ENCODE data around the gene LAMC2. TPM values are rescaled to one million over a fixed set of nuclear protein-coding genes. Genes with fewer than 3 reads are reported as not detected.

The LAMC2 gene
- total RNA-seq, 1 experiment from 2014 or later: 884 TPM

DNA sequence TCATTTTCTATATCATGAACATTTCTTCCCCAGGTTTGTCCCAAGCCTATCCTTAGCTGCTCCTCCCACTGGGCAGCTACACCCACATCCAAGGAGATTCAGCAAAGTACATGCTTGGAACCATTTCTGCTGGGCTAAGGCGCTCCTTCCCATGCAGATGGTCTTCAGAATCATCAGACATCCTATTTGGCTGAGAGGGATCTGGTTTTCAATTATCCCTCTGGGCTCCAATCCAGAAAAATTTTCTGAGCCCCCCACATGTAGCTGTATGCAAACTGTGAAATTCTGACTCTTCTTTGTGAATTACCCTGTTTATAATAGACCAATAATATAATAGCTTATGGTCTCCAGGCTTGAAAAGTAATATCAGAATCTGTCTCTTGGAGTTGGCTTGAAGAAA lies 99.2 kb downstream of the LAMC2 start:
- BruUV-seq (replicated peaks): no TSS peak
- H3K4me3 Mint-ChIP-seq (ENCODE audit: unreplicated experiment): no peak overlapping the region
- TF ChIP-seq, protein P1, sequence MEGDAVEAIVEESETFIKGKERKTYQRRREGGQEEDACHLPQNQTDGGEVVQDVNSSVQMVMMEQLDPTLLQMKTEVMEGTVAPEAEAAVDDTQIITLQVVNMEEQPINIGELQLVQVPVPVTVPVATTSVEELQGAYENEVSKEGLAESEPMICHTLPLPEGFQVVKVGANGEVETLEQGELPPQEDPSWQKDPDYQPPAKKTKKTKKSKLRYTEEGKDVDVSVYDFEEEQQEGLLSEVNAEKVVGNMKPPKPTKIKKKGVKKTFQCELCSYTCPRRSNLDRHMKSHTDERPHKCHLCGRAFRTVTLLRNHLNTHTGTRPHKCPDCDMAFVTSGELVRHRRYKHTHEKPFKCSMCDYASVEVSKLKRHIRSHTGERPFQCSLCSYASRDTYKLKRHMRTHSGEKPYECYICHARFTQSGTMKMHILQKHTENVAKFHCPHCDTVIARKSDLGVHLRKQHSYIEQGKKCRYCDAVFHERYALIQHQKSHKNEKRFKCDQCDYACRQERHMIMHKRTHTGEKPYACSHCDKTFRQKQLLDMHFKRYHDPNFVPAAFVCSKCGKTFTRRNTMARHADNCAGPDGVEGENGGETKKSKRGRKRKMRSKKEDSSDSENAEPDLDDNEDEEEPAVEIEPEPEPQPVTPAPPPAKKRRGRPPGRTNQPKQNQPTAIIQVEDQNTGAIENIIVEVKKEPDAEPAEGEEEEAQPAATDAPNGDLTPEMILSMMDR (IDR thresholded peaks at IDR 0.05; ENCODE audit: unreplicated experiment): no peak
- H3K36me3 Mint-ChIP-seq (ENCODE audit: insufficient read depth, unreplicated experiment): no peaks in the 10 kb centered on the region
- POLR2A ChIA-PET: interaction anchor here (0.7 kb wide), 1 partner anchor 15 kb away, joined by 3 read pairs; no protein-coding TSS in a partner anchor
- no peaks in the 10 kb centered on the region for H3K27me3 Mint-ChIP-seq (ENCODE audit: insufficient read depth, unreplicated experiment)
- peaks cover 30% of the 10 kb centered on the region for H3K4me1 Mint-ChIP-seq (ENCODE audit: insufficient read depth, unreplicated experiment)
- DNase-seq (ENCODE audit: unreplicated experiment): no peak
- CTCF ChIA-PET: interaction anchor here (0.6 to 1.2 kb wide), 4 partner anchors 9 to 212 kb away, joined by 3 to 5 read pairs (median 4); no protein-coding TSS in a partner anchor
- no peaks in the 10 kb centered on the region for H3K9me3 Mint-ChIP-seq (ENCODE audit: unreplicated experiment)
- intact Hi-C loops (cut with micrococcal nuclease): no loop called here
- no peak overlapping the region for H3K27ac Mint-ChIP-seq (ENCODE audit: low read depth, unreplicated experiment)

GRCh38 chr1:183285746-183286145 lies 99.7 kb downstream of the LAMC2 start:
- Mint-ChIP-seq H3K4me1 (ENCODE audit: insufficient read depth, unreplicated experiment) (peaks cover 30% of the 10 kb centered on the region), H3K27ac (ENCODE audit: low read depth, unreplicated experiment) (no peak overlapping the region), H3K4me3 (ENCODE audit: unreplicated experiment) (no peak overlapping the region), H3K9me3 (ENCODE audit: unreplicated experiment) (no peaks in the 10 kb centered on the region), H3K36me3 (ENCODE audit: insufficient read depth, unreplicated experiment) (no peaks in the 10 kb centered on the region), H3K27me3 (ENCODE audit: insufficient read depth, unreplicated experiment) (no peaks in the 10 kb centered on the region)
- TF ChIP-seq, protein P1 (IDR thresholded peaks at IDR 0.05; ENCODE audit: unreplicated experiment): no peak
- no TSS peak for BruUV-seq (replicated peaks)
- ChIA-PET POLR2A (interaction anchor here (0.7 kb wide), 1 partner anchor 15 kb away, joined by 3 read pairs; no protein-coding TSS in a partner anchor), CTCF (interaction anchor here (0.6 to 1.2 kb wide), 4 partner anchors 8 to 213 kb away, joined by 3 to 5 read pairs (median 4); no protein-coding TSS in a partner anchor)
- intact Hi-C loops (cut with micrococcal nuclease): no loop called here
- DNase-seq (ENCODE audit: unreplicated experiment): no peak

- no peaks in the 10 kb centered on the region for H3K9me3 Mint-ChIP-seq (ENCODE audit: unreplicated experiment)
- intact Hi-C loops (cut with micrococcal nuclease): no loop called here
- ChIA-PET CTCF (interaction anchor here (1.4 to 3.0 kb wide), 4 partner anchors 11 to 31 kb away, joined by 3 to 12 read pairs (median 6); no protein-coding TSS in a partner anchor), POLR2A (interaction anchor here (0.5 to 0.7 kb wide), 2 partner anchors 24 to 381 kb away, joined by 3 read pairs; no protein-coding TSS in a partner anchor)
- TF ChIP-seq, protein P1 (IDR thresholded peaks at IDR 0.05; ENCODE audit: unreplicated experiment): no peak
- no peak overlapping the region for H3K27ac Mint-ChIP-seq (ENCODE audit: low read depth, unreplicated experiment)
- peaks cover 25% of the 10 kb centered on the region for H3K4me1 Mint-ChIP-seq (ENCODE audit: insufficient read depth, unreplicated experiment)
- no TSS peak for BruUV-seq (replicated peaks)
- H3K4me3 Mint-ChIP-seq (ENCODE audit: unreplicated experiment): no peak overlapping the region
- H3K27me3 Mint-ChIP-seq (ENCODE audit: insufficient read depth, unreplicated experiment): no peaks in the 10 kb centered on the region
- no peak for DNase-seq (ENCODE audit: unreplicated experiment)
- no peaks in the 10 kb centered on the region for H3K36me3 Mint-ChIP-seq (ENCODE audit: insufficient read depth, unreplicated experiment)
Observed at GRCh38 chr1:183287191-183287675, 101.2 kb downstream of the LAMC2 start.

DNA sequence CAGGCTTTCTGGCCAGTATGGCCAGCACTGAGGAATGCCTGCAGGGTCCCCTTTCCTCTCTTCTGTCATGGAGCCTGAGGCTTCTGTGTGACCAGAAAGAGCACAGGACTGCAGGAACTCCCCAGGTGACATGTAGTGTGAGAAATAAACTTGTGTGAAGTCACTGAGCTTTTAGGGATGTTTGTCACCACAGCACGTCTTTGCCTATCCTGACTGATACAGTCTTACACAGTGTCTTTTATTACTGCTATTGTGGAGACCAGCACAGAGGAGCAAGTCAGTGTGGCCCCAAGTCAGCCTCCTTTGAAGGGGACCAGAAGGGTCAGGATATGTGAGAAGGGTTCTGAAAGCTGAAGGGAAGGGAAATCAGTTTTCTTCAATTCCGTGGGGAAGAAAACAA lies 102.5 kb downstream of the LAMC2 start:
- ChIA-PET POLR2A (no interaction called here), CTCF (interaction anchor here (2.5 to 3.0 kb wide), 2 partner anchors 26 to 30 kb away, joined by 8 to 12 read pairs; no protein-coding TSS in a partner anchor)
- intact Hi-C loops (cut with micrococcal nuclease): no loop called here
- no peak overlapping the region for H3K4me3 Mint-ChIP-seq (ENCODE audit: unreplicated experiment)
- TF ChIP-seq, protein P1 (IDR thresholded peaks at IDR 0.05; ENCODE audit: unreplicated experiment): no peak
- H3K27me3 Mint-ChIP-seq (ENCODE audit: insufficient read depth, unreplicated experiment): no peaks in the 10 kb centered on the region
- H3K27ac Mint-ChIP-seq (ENCODE audit: low read depth, unreplicated experiment): no peak overlapping the region
- BruUV-seq (replicated peaks): no TSS peak
- H3K9me3 Mint-ChIP-seq (ENCODE audit: unreplicated experiment): no peaks in the 10 kb centered on the region
- DNase-seq (ENCODE audit: unreplicated experiment): no peak
- peaks cover 13% of the 10 kb centered on the region for H3K4me1 Mint-ChIP-seq (ENCODE audit: insufficient read depth, unreplicated experiment)
- no peaks in the 10 kb centered on the region for H3K36me3 Mint-ChIP-seq (ENCODE audit: insufficient read depth, unreplicated experiment)

Measured in MCF 10A (cell line).